ENCODE measurements around the gene BOD1L1.

GRCh38 chr4:13645075-13645474 is 17.6 kb upstream of the BOD1L1 start:
- TF ChIP-seq CTCF (conservative IDR thresholded peaks at IDR 0.05) (no peak; the same call in 1 of the 2 replicates), EZH2 (IDR thresholded peaks at IDR 0.05; ENCODE audit: low read depth) (no peak)

All from PC-9 (cell line).